Dedifferentiated amniotic fluid mesenchymal stem cell (primary cell): Measurements from ENCODE around the gene FGF10.

Experiments
- DNase-seq: peaks from one replicate; pipeline ENCODE4 v3.0.0-alpha.2; 2016; ENCODE audit errors: extremely low spot score

The FGF10 gene

DNA sequence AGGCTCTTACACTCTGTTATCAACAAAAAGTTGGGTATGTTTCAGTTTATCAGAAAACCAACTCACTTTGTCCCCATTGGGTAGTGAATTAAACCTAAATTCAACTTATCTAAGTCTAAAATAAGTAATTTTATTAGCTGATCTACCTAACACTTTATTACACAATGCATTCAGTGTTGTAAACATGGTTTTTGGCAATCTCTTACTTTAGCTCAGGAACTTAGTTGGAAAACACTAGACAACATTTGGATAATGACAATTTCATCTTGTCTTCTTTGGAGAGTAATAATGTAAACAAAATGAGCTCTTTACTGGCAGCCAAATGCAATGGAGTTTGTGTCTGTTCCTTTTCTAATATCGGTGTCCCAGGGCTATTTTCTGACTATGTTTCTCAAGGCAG lies 33.0 kb downstream of the FGF10 start:
- no peak for DNase-seq

DNA sequence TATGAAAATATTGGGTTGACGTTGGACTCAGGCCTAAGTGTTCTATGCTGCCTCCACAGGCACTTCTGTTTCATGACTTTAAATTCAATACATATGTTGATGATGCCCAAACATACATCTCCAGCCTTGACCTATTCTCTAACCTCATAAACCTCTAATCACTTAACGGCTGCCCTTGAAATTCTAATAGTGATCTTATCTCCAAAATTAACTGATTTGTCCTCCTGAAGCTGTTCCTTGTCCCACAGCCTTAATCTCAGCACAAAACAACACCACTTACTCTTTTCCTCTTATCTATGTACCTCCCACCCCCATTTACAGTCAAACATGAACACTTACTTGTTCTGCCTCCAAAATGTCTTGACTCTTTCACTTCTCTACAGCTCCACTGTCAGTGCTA lies 43.3 kb downstream of the FGF10 start:
- DNase-seq: no peak

GRCh38 chr5:44336708-44337107 lies 52.5 kb downstream of the FGF10 start:
- DNase-seq: no peak

GRCh38 chr5:44334622-44335021 lies 54.6 kb downstream of the FGF10 start:
- no peak for DNase-seq

DNA sequence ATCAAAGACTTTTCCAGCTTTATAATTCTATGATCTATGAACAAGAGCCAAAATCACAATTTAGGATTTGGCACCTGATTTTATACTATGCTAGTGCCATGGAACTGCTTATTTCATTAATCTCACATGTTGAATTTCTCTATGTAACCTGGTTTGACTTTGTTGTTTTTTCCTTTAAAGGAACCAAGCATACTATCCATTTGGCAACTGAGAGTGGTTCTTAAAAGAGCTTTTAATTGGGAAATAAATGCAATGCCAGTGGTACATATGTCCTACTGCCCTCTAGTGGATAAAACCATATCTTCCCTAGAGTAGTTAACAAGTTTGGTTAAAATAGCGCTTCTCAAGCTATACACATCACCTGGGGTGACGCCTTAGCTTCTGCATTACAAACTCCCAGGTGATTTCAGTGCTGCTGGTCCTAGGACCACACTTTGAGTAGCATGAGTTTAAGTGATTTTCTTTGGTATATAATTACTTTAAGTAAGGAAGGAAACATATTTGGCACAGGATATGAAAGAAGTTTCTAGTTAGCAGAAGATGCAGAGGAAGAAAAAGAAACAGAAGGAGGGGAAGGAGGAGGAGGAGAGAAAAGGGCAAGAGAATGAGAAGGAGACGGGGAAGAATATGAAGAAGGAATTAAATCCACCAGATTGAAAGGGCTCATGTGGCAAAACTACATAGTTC lies 56.8 kb downstream of the FGF10 start:
- no peak for DNase-seq

GRCh38 chr5:44331471-44332050 lies 57.7 kb downstream of the FGF10 start:
- no peak for DNase-seq

DNA sequence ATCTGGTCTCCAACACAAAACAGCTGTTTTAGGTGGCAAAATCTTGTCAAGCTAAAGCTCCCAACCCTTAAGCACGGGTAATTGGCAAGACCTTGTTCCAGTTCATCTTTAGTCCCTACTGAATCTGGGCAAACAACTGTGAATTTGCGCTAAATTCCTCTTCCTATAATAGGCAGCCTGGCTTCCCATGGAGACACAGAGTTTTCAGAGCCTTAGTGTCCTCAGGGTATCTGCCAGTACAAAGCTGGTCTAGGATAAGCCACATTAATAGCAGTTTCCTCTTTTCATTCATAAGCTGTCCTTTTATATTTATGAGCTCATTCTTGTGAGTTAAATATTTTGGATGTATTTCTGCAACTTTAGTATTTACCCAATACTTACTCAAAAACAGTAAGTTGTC lies 59.5 kb downstream of the FGF10 start:
- DNase-seq: no peak

DNA sequence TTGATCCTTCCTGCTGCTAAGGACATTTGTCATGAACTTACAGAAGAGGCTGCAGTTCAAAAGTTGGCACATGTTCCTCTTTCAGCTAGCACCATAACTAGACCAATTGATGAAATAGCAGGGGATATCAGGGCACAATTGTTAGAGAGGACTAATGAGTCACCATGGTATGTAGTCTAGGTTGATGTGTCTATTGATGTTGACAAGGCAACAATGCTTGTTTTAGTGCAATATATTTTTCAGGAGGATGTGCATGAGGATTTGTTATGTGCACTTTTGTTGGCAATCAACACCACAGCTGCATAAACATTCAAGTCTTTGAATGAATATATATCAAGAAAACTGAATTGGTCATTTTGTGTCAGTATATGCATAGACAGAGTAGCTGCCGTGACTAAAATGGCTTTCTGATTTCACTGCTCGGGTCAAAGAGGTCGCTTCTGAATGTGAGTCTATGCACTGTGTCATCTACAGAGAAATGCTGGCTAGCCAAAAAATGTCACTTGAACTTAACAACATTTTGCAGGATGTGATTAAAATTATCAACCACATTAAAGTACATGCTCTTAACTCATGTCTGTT lies 68.0 kb downstream of the FGF10 start:
- DNase-seq: no peak

DNA sequence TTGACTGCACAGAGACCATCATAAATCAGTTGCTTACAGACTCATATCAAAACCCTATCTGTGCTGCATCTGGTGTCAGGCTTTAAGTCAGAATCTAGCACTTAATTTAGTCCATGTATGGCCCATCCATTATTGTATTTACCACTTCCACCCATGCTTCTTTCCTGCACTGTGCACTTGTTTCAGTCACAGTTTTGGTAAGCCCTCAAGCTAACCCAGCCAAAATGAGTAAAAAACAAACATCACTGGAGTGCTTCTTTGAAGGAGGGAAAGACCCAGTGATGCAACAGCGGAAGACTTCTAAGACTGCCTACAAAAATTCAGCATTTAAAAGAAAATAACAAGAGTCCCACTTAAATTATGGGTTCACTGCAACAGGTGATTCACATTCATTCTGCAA lies 69.0 kb downstream of the FGF10 start:
- no peak for DNase-seq

- no peak for DNase-seq
Measured at GRCh38 chr5:44318883-44319282, 70.3 kb downstream of the FGF10 start.

- no peak for DNase-seq
Measured at GRCh38 chr5:44312374-44312773, 76.8 kb downstream of the FGF10 start.

GRCh38 chr5:44300551-44300950 lies 88.7 kb downstream of the FGF10 start:
- DNase-seq: no peak

- DNase-seq: no peak
Measured at GRCh38 chr5:44299394-44299793, 89.8 kb downstream of the FGF10 start.

GRCh38 chr5:44294516-44294915 lies 94.7 kb downstream of the FGF10 start:
- DNase-seq: no peak

DNA sequence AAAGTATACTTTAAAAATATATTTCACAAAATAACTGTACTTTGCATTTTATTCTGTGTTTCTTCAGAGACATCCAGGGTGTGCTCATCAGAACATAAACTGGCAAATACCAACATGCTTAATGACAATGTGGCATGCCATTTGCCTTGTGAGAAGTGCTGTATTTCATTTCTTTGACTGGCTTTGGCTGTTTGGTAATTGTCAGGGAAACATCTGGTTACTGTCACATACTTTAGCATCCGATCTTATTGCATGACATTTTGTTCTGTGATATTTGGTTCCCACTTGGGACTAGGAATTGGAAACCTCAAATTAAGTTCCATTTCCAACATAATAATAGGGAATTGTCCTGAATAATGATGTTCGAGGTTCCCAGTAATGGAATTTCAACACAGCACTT lies 96.5 kb downstream of the FGF10 start:
- no peak for DNase-seq

- no peak for DNase-seq
Measured at GRCh38 chr5:44278469-44278868, 110.8 kb downstream of the FGF10 start.

DNA sequence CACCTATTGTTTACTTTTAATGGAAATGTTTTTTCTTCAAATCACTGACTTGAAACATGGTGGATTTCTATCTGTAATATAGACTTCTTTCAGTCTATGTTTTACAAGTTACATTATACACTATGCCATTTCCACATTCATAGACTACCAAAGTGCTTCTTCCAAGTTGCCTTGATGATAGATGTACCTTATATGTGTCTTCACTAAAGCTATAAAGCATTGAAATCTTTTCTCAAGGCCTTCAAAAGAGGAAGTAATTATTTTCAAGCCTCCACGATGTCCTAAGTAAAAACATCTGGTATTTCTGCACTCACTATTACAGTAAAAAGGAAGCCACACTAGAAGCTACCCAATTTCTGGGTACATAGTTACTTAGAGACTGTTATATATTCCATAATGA lies 113.3 kb downstream of the FGF10 start:
- no peak for DNase-seq

DNA sequence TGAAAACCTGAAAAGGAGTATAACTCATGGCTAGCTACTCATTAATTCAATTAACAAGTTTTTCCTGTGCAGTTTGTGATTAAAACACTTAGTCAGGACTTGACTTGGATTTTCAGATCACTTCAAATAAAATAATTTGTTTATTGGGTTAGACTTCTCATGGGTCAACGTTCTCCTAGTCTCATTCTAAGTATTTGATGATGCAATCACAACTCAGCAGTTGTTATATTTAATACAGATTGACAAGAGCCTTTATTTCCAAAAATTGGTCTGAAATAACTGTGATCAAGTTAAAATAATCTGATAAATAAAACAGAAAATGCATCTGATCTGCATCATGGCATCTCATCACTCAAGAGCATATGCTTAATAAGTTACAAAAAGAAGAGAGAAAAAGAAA lies 113.9 kb downstream of the FGF10 start:
- DNase-seq: no peak

GRCh38 chr5:44267909-44268308 lies 121.3 kb downstream of the FGF10 start:
- no peak for DNase-seq

GRCh38 chr5:44266882-44267576 lies 122.2 kb downstream of the FGF10 start:
- DNase-seq: no peak

DNA sequence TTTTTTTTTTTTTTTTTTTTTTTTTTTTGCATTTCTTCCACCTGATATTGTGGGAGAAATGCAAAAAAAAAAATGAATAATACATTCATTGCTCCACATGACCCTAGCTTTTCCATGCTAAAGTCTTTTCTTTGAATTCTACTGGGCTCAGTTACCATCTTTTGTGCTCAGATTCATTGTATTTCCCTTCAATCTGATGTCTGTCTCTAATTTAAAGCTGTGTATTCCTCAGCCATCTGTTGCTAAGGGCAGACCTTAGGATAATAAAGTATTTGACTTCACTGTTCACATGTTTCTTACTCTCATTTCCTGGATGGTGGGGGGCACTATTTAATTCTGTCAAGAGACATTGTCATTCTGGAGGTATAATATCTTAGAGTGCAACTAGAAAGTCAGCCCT lies 123.5 kb downstream of the FGF10 start:
- no peak for DNase-seq

DNA sequence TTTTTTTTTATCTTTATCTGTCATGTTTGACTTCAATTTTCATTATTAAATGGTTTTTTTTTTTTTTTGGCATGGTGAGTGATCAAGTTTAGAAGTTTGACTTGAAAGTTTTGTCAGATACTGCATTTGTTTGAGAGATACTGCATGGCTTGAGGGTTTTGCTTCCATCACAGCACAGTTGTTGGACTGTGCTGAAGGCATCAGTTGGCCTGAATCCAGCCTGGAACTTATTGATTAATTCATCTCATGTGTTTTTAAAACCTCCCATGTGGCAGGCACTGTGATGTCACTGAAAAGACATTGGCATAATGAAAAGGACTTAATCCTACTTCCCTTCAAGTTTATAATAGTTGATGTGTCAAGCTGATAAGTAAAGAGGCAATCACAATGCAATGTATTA lies 128.4 kb downstream of the FGF10 start:
- no peak for DNase-seq
